HepG2 (cell line): Measurements from ENCODE around the gene ABCF1. TPM values are rescaled to one million over a fixed set of nuclear protein-coding genes. Genes with fewer than 3 reads are reported as not detected.

ENCODE experiments used
- BRF2 ChIP-seq: sonication (generic); formaldehyde crosslinking; IDR thresholded peaks from 2 replicates; pipeline ENCODE4 v1.8.1; 2022; ENCODE audit warnings: mild to moderate bottlenecking, missing genetic modification reagents
- CREM ChIP-seq, 2 experiments: sonication (generic) in 1 of 2; formaldehyde crosslinking in 1 of 2; IDR thresholded peaks; 2 replicates each; pipeline versions ENCODE4 v1.4.0 to v1.6.1; 2016 to 2020; ENCODE audit warnings: antibody characterized with exemption in 1 of 2, mild to moderate bottlenecking in 1 of 2, missing genetic modification reagents in 1 of 2
- FOXO1 ChIP-seq: sonication (generic); formaldehyde crosslinking; IDR thresholded peaks from 2 replicates; pipeline ENCODE4 v1.4.0; 2020; ENCODE audit warnings: missing genetic modification reagents
- KLF13 ChIP-seq: sonication (generic); formaldehyde crosslinking; IDR thresholded peaks from 2 replicates; pipeline ENCODE4 v1.4.0; 2020; ENCODE audit warnings: mild to moderate bottlenecking, missing genetic modification reagents
- MED1 ChIP-seq: sonication (generic); formaldehyde crosslinking; IDR thresholded peaks from 2 replicates; pipeline ENCODE4 v1.4.0; 2020; ENCODE audit warnings: missing genetic modification reagents
- MLLT10 ChIP-seq: sonication (generic); formaldehyde crosslinking; IDR thresholded peaks from 2 replicates; pipeline ENCODE4 v1.4.0; 2020; ENCODE audit warnings: missing genetic modification reagents
- NFYB ChIP-seq: sonication (generic); formaldehyde crosslinking; IDR thresholded peaks from 2 replicates; pipeline ENCODE4 v1.4.0; 2020; ENCODE audit warnings: missing genetic modification reagents
- PHB2 ChIP-seq: fragments of 450-650 bp; IDR thresholded peaks from 2 replicates; pipeline ENCODE4 v1.6.1; 2018; ENCODE audit not compliant: partially characterized antibody
- PHF5A ChIP-seq: IDR thresholded peaks from one replicate; pipeline ENCODE4 v1.6.1; 2018; ENCODE audit warnings: low read depth, missing genetic modification reagents; ENCODE audit not compliant: unreplicated experiment
- RBM39 ChIP-seq: fragments of 200-400 bp; formaldehyde crosslinking; IDR thresholded peaks from one replicate; pipeline ENCODE4 v1.6.1; 2018; ENCODE audit warnings: antibody characterized with exemption, mild to moderate bottlenecking, low read depth, low read length; ENCODE audit not compliant: poor library complexity, severe bottlenecking
- XBP1 ChIP-seq: sonication (generic); formaldehyde crosslinking; IDR thresholded peaks from 2 replicates; pipeline ENCODE4 v1.5.0; 2020; ENCODE audit warnings: missing genetic modification reagents
- ZNF101 ChIP-seq: sonication (generic); formaldehyde crosslinking; IDR thresholded peaks from 2 replicates; pipeline ENCODE4 v1.4.0; 2020; ENCODE audit warnings: mild to moderate bottlenecking, low read depth, missing genetic modification reagents, borderline replicate concordance
- ZNF138 ChIP-seq: sonication (generic); formaldehyde crosslinking; IDR thresholded peaks from 2 replicates; pipeline ENCODE4 v1.5.0; 2020; ENCODE audit warnings: mild to moderate bottlenecking, low read depth, missing genetic modification reagents
- ZNF317 ChIP-seq: sonication (generic); formaldehyde crosslinking; IDR thresholded peaks from 2 replicates; pipeline ENCODE4 v1.5.0; 2020; ENCODE audit warnings: mild to moderate bottlenecking, missing genetic modification reagents
- ZNF543 ChIP-seq: sonication (generic); formaldehyde crosslinking; IDR thresholded peaks from 2 replicates; pipeline ENCODE4 v1.4.0; 2020; ENCODE audit warnings: mild to moderate bottlenecking, missing genetic modification reagents
- ZNF550 ChIP-seq: sonication (generic); formaldehyde crosslinking; IDR thresholded peaks from 2 replicates; pipeline ENCODE4 v1.4.0; 2020; ENCODE audit warnings: mild to moderate bottlenecking, missing genetic modification reagents, borderline replicate concordance
- ZNF737 ChIP-seq: sonication (generic); formaldehyde crosslinking; IDR thresholded peaks from 2 replicates; pipeline ENCODE4 v1.5.0; 2020; ENCODE audit warnings: missing genetic modification reagents, mild to moderate bottlenecking, borderline replicate concordance
- ZNF761 ChIP-seq: sonication (generic); formaldehyde crosslinking; conservative IDR thresholded peaks from 2 replicates; pipeline ENCODE4 v1.4.0; 2020; ENCODE audit warnings: mild to moderate bottlenecking, missing genetic modification reagents
- ZNF775 ChIP-seq: sonication (generic); formaldehyde crosslinking; IDR thresholded peaks from 2 replicates; pipeline ENCODE4 v1.4.0; 2020; ENCODE audit warnings: missing genetic modification reagents, mild to moderate bottlenecking, moderate library complexity, borderline replicate concordance
- polyA plus RNA-seq, 8 experiments: library from polyadenylated mRNA; depleted of rRNA in 3 of 8; stranded (reverse) in 7 of 8; unstranded in 1 of 8; fragments of >200 nt; fragmentation: Illumina TruSeq in 4 of 8; extraction: Trizol in 4 of 8; gene quantifications; 2 replicates each; pipeline versions ENCODE4 v1.2.1 to v1.2.3, GENCODE V29; 2011 to 2016; ENCODE audit warnings: low read depth in 4 of 8, missing spikeins in 1 of 8, mixed read lengths in 1 of 8; ENCODE audit not compliant: insufficient read depth in 1 of 8
- total RNA-seq, 5 experiments: library from RNA; depleted of rRNA; stranded (reverse); fragments of >200 nt; fragmentation: Illumina TruSeq; extraction: Trizol; gene quantifications; 2 replicates each; pipeline ENCODE4 v1.2.3, GENCODE V29; 2016; ENCODE audit warnings: low read depth in 1 of 5
- TF ChIP-seq, protein P1 (sequence below): sonication (generic); formaldehyde crosslinking; IDR thresholded peaks from 2 replicates; pipeline ENCODE4 v1.8.1; 2022; ENCODE audit warnings: low read depth, mild to moderate bottlenecking, missing genetic modification reagents
- TF ChIP-seq, protein P2 (sequence below): sonication (generic); formaldehyde crosslinking; conservative IDR thresholded peaks from 2 replicates; pipeline ENCODE4 v1.4.0; 2020; ENCODE audit warnings: mild to moderate bottlenecking, missing genetic modification reagents, moderate library complexity

Gene ABCF1
- total and polyA plus RNA-seq, 2 of the 13 experiments (the other 11 are each of a cell fraction or from before 2014, with no cell fraction given), result 25.4 to 98.9 TPM

GRCh38 chr6:30615958-30616810 is 44.9 kb downstream of the ABCF1 start (continued):
- TF ChIP-seq, protein P1, sequence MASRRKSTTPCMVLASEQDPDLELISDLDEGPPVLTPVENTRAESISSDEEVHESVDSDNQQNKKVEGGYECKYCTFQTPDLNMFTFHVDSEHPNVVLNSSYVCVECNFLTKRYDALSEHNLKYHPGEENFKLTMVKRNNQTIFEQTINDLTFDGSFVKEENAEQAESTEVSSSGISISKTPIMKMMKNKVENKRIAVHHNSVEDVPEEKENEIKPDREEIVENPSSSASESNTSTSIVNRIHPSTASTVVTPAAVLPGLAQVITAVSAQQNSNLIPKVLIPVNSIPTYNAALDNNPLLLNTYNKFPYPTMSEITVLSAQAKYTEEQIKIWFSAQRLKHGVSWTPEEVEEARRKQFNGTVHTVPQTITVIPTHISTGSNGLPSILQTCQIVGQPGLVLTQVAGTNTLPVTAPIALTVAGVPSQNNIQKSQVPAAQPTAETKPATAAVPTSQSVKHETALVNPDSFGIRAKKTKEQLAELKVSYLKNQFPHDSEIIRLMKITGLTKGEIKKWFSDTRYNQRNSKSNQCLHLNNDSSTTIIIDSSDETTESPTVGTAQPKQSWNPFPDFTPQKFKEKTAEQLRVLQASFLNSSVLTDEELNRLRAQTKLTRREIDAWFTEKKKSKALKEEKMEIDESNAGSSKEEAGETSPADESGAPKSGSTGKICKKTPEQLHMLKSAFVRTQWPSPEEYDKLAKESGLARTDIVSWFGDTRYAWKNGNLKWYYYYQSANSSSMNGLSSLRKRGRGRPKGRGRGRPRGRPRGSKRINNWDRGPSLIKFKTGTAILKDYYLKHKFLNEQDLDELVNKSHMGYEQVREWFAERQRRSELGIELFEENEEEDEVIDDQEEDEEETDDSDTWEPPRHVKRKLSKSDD (CRISPR knock-in tag), result no peak
- TF ChIP-seq FOXO1 (CRISPR knock-in tag) (no peak), MED1 (CRISPR knock-in tag) (no peak; the same call in none of the 2 replicates), NFYB (CRISPR knock-in tag) (no peak), CREM (IDR thresholded peaks at IDR 0.05) (no peak), CREM (CRISPR knock-in tag; IDR thresholded peaks at IDR 0.05) (no peak), BRF2 (no peak), ZNF317 (no peak), XBP1 (CRISPR knock-in tag) (no peak), ZNF775 (CRISPR knock-in tag) (0 out of 2 replicates have a peak, but pooled peaks have one; percentile 35), MLLT10 (CRISPR knock-in tag) (no peak), PHB2 (no peak), ZNF138 (CRISPR knock-in tag) (no peak), RBM39 (no peak), PHF5A (CRISPR knock-in tag) (no peak), ZNF761 (CRISPR knock-in tag) (no peak), ZNF101 (no peak), KLF13 (no peak), ZNF543 (CRISPR knock-in tag) (no peak), ZNF550 (CRISPR knock-in tag) (no peak), ZNF737 (CRISPR knock-in tag) (no peak)
- TF ChIP-seq, protein P2, sequence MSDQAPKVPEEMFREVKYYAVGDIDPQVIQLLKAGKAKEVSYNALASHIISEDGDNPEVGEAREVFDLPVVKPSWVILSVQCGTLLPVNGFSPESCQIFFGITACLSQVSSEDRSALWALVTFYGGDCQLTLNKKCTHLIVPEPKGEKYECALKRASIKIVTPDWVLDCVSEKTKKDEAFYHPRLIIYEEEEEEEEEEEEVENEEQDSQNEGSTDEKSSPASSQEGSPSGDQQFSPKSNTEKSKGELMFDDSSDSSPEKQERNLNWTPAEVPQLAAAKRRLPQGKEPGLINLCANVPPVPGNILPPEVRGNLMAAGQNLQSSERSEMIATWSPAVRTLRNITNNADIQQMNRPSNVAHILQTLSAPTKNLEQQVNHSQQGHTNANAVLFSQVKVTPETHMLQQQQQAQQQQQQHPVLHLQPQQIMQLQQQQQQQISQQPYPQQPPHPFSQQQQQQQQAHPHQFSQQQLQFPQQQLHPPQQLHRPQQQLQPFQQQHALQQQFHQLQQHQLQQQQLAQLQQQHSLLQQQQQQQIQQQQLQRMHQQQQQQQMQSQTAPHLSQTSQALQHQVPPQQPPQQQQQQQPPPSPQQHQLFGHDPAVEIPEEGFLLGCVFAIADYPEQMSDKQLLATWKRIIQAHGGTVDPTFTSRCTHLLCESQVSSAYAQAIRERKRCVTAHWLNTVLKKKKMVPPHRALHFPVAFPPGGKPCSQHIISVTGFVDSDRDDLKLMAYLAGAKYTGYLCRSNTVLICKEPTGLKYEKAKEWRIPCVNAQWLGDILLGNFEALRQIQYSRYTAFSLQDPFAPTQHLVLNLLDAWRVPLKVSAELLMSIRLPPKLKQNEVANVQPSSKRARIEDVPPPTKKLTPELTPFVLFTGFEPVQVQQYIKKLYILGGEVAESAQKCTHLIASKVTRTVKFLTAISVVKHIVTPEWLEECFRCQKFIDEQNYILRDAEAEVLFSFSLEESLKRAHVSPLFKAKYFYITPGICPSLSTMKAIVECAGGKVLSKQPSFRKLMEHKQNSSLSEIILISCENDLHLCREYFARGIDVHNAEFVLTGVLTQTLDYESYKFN (CRISPR knock-in tag), result 0 out of 2 replicates have a peak, but pooled peaks have one; percentile 24
